UCSD-AML1 (cell line): Measurements from ENCODE around the gene SLC25A13.
"Not testable (repeated sequence)": the region's sequence is repeated elsewhere in the genome, so short reads cannot be mapped to it uniquely, and the experiment has no call there.

Source experiments
- DNase-seq: peaks from one replicate; lab custom pipeline; 2025; ENCODE audit not compliant: unreplicated experiment; lab: John Stamatoyannopoulos, UW

SLC25A13 gene, protein sequence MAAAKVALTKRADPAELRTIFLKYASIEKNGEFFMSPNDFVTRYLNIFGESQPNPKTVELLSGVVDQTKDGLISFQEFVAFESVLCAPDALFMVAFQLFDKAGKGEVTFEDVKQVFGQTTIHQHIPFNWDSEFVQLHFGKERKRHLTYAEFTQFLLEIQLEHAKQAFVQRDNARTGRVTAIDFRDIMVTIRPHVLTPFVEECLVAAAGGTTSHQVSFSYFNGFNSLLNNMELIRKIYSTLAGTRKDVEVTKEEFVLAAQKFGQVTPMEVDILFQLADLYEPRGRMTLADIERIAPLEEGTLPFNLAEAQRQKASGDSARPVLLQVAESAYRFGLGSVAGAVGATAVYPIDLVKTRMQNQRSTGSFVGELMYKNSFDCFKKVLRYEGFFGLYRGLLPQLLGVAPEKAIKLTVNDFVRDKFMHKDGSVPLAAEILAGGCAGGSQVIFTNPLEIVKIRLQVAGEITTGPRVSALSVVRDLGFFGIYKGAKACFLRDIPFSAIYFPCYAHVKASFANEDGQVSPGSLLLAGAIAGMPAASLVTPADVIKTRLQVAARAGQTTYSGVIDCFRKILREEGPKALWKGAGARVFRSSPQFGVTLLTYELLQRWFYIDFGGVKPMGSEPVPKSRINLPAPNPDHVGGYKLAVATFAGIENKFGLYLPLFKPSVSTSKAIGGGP

DNA sequence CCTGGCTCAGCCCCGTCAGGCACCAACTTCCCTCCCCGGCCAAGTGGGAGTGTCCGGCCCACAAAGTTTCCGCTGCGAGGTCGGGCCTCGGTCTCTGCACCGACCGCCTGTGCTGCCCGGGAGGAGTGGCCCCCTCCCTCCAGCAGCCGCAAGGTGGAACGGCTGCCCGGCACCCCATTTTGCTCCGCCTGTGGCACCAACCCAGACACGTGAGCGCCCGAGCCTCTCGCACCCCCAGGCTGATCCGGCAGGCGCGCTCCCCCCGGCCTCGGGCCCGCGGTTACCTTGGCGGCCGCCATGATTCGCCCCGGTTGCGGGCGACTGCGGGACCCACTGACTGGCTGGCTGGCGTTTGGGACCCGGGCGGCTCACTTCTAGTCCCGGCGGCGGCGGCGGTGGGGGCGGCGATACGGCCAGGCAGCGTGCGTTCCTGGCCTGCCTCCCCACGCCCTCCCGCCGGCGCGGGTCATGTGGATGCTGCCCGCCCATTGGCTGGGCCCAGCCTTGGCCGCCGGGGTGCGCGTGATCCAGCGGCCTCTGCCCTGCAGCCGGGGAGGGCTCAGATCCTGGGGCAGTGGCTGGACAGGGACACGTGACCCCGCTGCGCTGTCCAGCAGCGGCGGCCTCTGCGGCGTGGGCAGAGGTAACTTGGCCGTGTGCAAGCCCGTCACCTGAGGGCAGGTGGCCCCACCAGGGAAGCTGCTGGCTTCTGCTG, at the start of gene SLC25A13:
SLC25A13 (minus strand) TSS at position 441 of the 715 bp plus-strand sequence; CDS start at position 299, 142 bp downstream.
- peak; percentile 82 for DNase-seq

DNA sequence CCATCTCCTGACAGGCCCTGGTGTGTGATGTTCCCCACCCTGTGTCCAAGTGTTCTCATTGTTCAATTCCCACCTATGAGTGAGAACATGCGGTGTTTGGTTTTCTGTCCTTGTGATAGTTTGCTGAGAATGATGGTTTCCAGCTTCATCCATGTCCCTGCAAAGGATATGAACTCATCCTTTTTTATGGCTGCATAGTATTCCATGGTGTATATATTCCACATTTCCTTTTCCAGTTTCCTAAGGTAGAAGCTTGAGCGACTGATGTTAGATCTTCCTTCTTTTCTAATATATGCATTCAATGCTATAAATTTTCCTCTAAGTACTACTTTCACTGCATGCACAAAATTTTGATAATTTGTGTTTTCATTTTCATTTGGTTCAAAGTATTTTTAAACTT, 44.0 kb upstream of the SLC25A13 start:
- not testable (repeated sequence) for DNase-seq

DNA sequence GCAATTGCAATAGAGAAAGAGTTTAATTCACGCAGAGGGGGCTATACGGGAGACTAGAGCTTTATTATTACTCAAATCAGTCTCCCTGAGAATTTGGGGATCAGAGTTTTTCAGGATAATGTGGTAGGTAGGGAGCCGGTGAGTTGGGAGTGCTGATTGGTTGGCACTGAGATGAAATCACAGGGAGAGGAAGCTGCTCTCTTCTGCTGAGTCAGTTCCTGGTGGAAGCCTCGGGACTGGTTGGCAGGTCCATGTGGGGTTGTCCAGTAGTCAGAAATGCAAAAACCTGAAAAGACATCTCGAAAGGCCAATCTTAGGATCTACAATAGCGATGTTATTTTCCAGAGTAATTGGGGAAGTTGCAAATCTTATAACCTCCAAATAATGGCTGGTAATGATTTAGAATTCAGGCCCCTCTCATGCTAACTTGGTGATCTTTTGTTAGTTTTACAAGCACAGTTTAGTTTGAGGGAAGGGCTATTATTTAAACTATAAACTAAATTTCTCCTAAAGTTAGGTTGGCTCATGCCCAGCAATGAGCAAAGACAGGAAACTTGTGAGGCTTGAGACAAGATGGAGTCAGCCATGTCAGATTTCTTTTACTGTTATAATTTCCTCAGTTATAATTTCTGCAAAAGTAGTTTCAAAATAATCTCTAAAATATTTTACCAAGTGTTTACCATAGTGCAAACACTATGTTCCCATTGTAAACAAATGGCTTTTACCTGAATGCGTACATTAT, 39.4 kb upstream of the SLC25A13 start:
- DNase-seq, result no peak

DNA sequence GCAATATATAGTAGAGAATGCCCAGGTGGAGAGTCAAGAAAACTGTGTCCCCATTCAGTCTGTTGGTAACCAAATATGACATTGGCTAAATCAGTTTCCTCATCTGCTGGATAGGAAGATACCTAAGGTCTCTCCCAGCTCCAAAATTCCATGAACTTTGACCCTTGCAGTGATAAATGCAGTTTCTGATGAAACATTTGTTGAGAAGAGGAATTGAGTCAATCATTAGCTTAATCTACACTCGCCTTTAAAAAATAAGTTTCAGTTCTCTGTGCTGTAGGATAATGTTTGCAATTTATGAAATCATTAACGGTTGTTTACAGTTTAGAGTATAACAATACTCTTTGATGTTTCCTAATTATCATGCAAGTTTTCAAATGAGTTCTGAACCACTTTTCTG, 38.0 kb upstream of the SLC25A13 start:
- DNase-seq, result no peak

DNA sequence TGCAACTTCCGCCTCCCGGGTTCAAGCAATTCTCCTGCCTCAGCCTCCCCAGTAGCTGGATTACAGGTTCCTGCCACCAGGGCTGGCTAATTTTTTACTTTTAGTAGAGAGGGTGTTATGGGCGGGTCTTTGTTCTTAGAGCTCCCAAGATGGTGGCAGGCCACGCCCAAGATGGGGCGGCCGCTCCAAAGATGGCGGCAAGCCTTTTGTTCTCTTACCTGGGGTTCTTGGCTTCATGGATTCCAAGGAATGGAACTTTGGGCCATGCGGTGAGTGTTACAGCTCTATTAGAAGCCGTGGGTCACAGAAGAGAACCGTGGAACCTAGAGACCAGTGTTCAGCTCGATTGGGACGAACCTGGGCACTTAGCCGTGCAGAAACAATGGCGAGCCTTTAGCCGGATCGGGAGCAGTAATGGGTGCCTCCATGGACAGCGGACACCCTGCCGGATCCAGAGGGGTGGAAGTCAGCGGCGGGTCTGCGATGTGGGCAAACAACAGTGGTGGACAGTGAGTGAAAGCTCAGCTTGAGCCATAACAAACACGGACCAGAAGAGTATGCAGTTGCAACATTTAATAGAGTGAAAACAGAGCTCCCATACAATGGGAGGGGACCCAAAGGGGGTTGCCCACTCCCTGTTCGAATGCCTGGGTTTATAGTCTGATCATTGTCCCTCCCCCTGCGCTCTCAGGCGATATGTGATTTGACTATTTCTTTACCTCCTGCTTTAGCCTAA, 36.5 kb upstream of the SLC25A13 start:
- not testable (repeated sequence) for DNase-seq

DNA sequence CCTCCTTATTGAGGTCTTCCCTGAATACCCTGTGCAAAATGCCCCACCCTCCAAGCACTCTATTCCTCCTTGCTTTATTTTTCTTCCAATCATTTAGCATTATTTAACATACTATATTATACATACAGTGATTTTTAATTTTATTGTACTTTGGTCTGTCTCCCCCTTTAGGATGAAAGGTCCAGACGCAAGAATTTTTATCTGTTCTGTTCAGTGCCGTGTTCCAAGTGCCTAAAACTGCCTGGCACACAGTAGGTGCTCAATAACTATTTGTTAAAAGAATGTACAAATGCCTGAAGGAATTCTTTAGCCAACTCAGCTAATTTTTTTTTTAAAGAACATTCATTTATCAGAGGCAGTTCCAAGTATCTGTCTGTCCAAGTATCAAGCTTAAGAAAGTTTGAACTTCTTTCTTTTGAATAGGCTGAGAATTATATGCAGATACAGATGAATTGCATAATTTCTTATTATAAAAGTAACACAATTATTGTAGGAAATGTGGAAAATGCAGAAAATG, 34.1 kb upstream of the SLC25A13 start:
- DNase-seq, result no peak

DNA sequence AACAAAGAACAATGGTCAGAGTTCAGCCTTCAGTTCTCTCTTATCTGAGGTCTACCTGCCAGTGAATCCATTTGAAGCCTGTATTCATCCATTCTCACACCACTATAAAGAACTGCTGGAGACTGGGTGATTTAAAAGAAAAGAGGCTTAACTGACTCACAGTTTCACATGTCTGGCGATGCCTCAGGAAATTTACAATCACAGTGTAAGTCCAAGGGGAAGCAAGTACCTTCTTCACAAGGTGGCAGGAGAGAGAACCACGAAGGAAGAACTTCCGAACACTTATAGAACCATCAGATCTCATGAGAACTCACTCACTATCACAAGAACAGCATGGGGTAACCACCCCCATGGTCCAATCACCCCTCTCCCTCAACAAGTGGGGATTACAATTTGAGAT, 33.0 kb upstream of the SLC25A13 start:
- DNase-seq, result no peak

DNA sequence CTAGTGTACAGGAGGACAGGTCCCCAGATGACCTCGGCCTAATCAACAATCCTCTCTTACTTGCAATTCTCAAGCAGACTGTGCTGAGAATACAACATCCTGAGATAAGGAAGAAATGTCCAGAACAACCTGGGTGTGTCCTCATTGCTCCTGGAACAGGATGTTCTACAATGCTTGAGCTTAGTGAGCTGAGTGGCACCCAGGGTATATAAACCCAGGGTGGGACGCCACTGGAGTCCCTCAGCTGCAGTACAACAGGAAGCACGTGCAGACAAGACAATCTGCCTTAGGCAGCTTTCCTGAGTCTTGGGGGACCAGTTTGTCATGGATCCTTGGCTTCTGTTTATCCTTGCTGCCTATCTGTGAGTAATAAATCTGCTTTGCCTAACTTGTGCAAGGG, 27.7 kb upstream of the SLC25A13 start:
- no peak for DNase-seq

DNA sequence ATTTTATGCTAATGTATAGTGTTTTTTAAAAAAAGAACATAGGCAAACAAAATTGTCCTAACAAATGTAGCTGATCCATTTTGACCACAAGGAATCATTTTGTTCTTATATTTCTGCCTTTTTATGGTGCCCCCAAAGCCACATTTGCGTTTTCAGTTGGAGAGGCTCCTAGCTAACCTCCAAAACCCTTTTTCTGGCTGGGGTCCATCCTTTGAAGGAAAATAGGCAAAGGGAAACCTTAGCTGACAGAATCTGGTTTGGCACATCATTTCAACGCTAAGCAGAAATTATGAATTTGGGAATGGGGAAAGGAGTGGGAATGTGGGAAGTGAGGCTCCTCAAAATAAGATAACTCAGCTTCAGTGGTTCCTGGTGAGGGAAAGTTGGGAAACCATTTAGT, 25.6 kb upstream of the SLC25A13 start:
- no peak for DNase-seq

DNA sequence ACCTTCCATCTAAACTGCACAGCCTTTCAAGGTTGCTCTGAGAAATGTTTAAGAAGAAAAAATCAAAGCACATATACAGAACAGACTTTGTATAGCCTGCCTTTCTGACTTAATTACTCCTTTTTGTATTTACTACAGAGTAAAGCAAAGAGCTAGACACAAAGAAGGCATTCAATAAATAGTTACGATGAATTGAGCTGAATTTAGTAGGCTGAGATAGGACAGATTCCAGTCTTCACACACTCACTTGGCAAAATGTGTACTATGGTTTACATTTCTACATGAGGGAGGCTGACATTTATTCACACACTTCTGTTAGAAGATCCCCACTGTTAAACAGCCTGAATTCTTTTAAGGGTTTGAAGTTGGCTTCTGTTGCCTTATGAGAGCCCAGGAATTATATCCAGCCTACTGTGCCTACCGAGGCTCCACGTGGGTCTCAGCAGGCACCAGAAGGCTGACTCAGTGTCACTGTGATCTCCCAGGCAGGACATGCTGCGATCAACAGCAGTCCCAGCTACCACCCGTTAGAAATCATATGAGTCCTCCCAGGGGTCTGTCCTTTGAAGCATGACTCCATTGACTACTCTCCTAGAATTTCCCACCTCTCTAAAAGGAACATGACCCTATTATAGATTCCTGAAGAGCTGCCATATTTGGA, 24.5 kb upstream of the SLC25A13 start:
- DNase-seq, result no peak

DNA sequence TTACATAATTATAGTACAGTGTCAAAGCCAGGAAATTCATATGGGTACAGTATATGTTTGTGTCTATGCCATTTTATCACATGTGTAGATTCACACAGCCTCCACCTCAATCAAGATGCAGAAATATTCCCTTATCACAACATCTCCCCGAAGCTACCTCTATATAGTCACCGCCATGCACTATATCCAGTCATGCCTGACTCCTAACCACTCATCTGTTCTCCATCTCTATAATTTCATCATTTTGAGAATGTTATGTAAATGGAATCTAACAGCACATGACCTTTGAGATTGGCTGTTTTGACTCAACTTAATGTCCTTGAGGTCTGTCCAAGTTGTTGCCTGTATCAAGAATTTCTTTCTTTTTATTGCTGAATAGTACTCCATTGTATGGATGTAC, 22.3 kb upstream of the SLC25A13 start:
- DNase-seq, result no peak

DNA sequence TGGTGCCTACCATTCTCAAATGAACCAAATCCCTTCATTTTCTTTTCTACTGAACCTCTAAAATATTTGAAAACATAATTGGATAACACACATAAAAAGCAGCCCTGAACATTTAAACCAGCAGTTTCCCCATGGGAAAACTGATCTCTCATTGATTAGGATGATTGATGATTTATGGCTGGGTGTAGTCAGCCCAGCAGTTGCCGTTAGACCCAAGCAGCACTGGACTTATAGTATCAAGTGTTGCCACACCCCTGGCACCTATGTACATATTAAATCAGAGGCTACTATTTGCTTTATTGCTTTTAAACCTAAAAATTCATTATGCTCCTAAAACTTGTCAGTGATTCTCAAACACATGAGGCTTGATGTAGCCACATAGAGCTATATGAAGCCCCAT, 20.2 kb upstream of the SLC25A13 start:
- no peak for DNase-seq

DNA sequence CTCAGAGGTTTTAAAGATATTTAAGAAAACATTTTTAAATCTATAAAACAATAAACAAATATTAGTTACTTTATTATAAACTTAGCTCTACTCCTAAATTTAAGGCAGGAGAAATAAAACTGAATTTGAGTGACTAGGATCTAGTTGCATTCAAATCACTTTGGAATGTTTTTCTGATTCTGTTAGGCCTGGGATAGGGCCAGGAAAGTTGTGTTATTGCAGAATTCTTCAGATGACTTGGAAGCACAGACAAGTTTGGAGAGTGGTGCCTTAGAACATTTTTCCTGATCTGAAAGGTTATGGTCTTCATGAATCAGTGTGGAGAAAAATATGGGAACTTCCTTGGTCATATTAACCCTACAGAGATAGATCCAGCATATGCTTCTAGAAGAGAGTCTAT, 15.6 kb upstream of the SLC25A13 start:
- no peak for DNase-seq

DNA sequence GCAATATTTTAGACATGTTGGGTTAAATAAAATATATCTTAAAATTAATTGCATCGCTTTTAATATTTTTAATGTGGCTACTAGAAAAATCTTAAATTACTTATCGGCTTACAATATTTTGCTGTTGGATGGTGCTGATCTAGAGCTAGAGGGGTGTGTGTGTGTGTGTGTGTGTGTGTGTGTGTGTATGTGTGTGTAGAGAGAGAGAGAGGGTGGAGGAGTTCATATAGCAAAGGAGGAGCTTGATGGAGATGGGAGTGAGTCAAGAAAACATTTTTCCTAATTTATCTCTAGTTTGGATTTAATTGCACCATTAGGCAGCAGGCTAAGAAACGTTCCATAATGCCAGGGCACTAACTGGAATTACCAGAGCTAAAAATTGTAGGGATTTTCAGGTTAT, 10.4 kb upstream of the SLC25A13 start:
- DNase-seq, result no peak

DNA sequence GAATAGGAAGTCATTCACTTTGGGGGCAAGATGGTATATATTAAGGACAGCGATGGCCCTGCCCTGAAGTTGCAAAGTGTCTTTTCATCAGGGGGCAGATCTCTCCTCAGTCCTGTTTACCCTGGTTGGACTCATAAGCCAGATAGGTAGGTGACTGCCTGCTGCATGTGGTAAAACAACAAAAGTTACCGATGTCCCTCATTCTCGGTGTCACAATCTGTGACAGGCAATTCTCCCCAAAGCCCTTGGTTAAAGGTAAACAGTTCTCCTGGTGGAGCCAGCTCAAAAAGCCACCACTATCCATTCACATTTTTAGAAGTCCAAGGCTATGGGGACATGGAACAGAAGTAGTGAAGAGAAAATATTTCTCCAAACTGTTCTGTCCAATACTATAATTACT, 9.9 kb upstream of the SLC25A13 start:
- no peak for DNase-seq

DNA sequence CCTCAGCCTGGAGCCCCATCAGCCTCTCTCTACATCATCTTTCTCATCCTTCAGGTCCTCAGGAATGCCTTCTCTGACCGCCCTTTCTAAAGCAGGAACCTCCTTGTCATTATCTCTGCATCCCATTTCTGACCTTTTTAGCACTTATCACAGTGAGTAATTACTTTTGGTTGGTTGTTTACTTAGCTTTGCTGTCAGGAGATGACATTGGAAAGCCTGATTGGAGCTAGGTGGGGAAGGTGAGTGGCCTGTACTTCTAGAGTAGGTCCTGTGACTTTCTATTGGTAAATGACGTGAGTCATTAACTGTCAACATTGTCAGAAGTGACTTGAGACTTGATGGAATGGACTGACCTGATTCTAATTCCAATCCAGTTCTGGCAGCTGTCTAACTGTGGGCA, 9.3 kb upstream of the SLC25A13 start:
- no peak for DNase-seq

DNA sequence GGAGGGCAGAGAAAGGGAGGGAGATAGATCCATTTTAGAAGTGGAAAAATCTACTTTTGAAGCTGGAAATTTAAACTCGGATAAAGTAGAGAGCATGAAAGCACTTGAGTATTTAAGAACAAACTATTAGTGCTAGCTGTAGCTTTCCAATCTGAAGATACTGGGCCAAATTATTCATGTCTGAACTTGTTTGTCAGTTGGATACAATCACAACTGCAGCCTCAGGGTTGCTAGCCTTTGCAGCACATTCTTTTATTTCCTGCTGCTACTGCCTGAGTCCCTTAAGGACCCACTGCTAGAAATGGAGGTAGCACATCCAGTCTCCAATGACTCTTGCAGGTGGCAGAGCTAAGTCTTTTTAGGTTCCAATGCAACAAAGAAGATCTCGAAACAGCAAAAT, 8.3 kb upstream of the SLC25A13 start:
- no peak for DNase-seq

DNA sequence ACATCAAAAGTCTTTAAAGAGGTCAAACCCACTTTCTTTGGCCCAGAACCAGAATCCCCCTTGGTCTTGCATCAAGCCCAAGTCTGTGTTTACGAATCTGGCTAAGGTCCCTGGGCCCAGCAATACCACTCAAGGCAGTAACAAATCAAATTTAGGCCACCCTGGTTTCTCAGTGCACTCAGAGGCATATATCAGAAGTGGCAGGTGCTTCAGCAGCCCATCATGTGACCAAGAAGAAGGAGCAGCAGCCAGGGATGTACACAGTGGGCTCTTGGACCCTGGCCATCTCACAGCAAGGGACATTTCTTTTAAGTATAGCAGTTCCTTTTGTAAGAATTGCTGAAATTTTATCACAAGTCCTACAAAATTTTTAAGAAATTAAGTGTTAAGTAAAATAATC, 7.3 kb upstream of the SLC25A13 start:
- DNase-seq, result no peak

DNA sequence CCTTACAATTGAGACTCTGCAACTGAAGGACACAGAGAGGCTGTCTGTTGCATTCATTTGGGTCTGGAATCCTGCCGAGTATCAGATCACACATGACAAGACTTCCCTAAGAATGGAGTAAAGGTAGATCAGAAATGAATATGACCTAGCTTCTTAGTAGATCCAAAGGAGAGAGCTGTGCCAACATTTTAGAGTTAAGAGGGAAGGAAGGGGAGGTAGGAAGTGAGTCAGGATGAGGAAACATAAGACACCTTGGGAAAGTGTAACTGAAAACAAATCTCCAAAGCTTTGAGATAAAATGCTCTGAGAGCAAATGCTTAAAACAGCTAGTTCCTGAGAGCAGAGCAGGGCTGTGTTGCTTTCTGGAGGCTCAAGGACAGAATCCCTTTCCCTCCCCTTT, 6.1 kb upstream of the SLC25A13 start:
- no peak for DNase-seq

DNA sequence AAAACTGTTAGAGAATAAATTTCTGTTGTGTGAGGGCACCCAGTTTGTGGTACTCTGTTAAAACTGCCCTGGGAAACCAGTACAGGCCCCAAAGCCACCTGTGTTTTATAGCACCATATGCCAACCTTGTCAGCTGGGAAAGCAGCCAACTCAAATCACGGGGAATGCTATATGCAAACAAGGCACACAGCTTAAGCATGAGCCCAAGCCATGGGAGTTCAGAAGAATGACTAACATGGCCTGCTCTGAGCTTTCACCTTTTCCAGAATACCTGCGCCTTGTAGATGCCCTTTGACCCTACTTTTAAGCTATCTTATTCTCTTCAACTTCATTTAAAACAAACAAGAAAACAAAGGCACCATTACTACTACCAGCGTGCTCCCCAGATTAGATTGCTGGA, 5.5 kb upstream of the SLC25A13 start:
- DNase-seq, result no peak
